ENCODE data around the gene EPHA8.

- TF ChIP-seq FLYWCH1 (CRISPR knock-in tag; IDR thresholded peaks at IDR 0.05) (no peak), GTF2F1 (IDR thresholded peaks at IDR 0.05; ENCODE audit: low read length) (no peak), POGZ (CRISPR knock-in tag; IDR thresholded peaks at IDR 0.05) (no peak), EZH2 (conservative IDR thresholded peaks at IDR 0.05; ENCODE audit: low read depth, low read length) (no peak), ARID2 (CRISPR knock-in tag; IDR thresholded peaks at IDR 0.05; ENCODE audit: borderline replicate concordance) (no peak), ARNT2 (CRISPR knock-in tag; IDR thresholded peaks at IDR 0.05; ENCODE audit: low read depth) (no peak), SMC3 (IDR thresholded peaks at IDR 0.05; ENCODE audit: low read length) (no peak), POLR2A (IDR thresholded peaks at IDR 0.05; ENCODE audit: insufficient read depth in 1 of 2, low read depth in 2 of 2, low read length in 2 of 2) (no peak), ZNF678 (CRISPR knock-in tag; IDR thresholded peaks at IDR 0.05) (no peak), LRRFIP1 (CRISPR knock-in tag; conservative IDR thresholded peaks at IDR 0.05) (no peak)
These were observed 38.3 kb downstream of the EPHA8 start for GRCh38 chr1:22601610-22602009.
